D341Med (cell line): ENCODE data around the gene SRP54.
"Not testable (repeated sequence)": the region's sequence is repeated elsewhere in the genome, so short reads cannot be mapped to it uniquely, and the experiment has no call there.

Source experiments
- DNase-seq: peaks from one replicate; pipeline ENCODE4 v3.0.0; 2012; ENCODE audit warnings: low spot score

SRP54 gene

DNA sequence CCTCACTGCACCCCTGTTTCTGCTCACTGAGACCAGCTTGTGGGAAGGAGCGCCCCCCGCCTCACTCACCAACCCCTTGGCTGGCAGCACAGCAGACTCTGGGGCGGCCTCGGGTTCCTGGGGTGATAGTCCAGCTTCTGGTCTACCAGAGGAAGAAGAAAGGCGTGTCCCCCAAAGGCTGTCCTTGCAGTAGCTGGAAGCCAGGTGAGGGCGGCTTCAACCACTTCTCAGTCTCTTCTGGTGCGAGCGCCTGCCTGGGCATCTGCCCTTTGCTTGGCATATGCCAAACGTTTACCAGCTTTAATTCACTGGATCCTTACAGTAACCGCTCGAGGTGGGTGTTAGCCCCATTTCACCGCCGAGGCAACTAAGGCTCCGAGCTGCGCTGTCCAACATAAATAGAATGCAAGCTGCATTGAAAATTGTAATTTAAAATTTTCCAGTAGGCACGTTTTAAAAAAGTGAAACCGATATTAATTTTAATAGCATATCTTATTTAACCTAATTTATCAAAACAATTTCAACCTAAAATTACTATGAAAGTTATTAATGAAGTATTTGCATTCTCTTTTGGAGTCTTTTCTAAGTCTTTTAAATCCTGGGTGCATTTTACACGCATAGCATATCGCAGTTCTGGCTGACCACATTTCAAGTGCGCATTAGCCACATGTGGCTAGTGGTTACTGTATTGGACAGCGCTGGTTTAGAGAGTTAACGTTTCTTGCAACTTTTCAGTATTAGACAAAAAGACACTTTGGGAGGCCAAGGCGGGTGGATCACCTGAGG, 64.2 kb downstream of the SRP54 start:
- no peak for DNase-seq

DNA sequence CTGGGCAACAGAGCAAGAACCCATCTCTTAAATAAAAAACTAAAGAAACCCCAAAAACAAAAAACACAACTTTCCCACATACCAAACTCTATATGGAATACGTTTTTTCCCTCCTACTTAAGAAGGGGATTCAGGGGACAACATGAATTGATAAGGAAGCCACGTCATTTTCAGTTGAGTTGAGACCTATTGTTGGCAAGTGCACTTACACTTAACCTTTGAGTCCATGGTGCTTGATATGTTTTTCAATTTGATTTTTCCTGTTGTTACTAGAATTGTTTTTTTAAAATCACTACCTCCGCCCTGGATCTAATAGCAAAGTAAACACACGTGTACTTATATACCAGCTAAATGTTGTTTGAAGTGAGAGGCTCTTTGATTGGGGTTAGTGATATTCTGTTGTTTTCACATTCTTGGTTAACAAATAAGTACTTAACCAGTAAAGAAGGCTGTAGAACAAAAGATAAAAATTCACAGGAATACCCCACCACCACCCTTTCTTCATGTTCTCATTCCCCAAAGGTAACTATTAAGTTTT, 65.3 kb downstream of the SRP54 start:
- no peak for DNase-seq

DNA sequence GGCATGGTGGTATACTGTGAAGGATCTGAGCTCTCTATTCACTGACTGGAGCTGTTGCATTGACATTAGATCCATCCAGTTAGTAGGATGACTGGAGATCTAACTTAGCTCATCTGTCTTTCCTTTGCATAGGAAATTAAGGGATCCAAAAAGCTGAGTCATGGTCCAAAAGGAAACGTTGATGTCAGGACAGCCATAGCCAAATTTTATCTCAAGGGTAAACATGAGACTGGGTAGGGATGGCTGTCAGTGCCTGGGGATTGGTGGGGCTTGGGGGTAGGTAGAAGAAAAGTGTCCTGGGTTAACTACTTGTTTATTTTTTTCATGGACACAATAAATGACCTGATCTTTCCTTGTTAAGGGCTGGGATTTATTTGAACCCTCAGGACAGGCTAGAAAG, 67.9 kb downstream of the SRP54 start:
- no peak for DNase-seq

DNA sequence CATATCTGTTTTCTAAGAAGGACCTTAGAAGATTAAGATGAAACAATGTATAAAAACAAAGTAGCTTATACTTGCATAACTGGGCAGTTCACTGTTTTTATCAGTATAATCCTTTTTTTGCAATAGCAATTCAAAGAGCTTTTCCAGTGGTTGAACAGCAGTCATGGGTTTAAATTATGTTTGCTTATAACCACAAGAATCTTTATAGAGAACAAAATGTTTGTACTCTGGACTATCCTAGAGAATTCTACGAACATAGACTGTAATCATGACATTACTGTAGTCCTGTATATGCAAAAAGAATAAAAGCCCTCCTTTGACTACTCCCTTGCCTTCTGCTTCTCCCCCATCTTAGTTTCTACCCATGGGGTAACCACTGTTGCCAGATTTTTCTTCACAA, 69.0 kb downstream of the SRP54 start:
- no peak for DNase-seq

DNA sequence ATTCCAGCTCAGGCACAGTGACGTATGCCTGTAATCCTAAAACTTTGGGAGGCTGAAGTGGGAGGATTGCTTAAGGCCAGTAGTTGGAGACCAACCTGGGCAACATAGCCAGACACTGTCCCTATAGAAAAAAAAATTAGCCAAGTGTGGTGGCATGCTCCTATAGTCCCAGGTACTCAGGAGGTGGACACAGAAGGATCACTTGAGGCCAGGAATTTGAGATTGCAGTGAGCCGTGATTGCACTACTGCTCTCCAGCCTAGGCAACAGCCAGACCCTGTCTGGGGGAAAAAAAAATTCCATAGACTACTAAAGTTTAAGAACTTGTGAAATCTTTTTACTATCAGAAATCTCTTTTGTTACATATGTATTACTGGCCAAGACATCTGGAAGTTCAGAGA, 69.8 kb downstream of the SRP54 start:
- no peak for DNase-seq

DNA sequence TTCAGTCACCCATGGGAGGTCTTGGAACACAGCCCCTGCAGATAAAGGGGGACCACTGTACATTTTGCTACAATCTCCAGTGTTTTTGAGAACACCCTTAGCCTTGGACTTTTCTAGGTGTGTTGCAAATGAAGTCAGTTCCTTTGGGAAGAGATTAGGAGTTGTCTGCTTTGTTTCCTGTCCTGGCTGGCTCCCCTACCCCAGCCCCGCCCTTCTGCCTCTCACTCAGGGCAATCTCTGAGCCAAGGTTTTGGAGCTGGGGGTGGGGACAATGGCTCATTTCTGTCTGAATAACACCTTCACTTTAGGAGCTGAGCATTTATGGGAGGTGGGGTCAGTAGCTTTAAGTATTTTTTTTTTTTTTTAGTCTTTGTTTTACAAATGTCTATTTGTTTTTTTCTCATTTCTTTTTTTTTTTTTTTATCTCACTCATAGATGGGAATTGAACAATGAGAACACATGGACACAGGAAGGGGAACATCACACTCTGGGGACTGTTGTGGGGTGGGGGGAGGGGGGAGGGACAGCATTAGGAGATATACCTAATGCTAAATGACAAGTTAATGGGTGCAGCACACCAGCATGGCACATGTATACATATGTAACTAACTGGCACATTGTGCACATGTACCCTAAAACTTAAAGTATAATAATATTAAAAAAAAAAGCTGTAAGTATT, 78.5 kb downstream of the SRP54 start:
- DNase-seq: peak; percentile 69

DNA sequence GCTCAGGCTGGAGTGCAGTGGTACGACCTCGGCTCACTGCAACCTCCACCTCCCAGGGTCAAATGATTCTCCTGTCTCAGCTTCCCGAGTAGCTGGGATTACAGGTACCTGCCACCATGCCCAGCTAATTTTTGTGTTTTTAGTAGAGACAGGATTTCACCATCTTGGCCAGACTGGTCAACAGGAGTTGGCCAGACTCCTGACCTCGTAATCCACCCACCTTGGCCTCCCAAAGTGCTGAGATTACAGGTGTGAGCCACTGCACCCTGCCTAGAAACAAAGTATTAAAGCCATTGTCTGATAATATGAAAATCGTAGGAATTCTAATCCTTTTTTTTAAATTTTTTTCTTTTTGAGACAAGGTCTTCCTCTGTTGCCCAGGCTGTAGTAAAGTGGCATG, 82.9 kb downstream of the SRP54 start:
- DNase-seq: not testable (repeated sequence)

DNA sequence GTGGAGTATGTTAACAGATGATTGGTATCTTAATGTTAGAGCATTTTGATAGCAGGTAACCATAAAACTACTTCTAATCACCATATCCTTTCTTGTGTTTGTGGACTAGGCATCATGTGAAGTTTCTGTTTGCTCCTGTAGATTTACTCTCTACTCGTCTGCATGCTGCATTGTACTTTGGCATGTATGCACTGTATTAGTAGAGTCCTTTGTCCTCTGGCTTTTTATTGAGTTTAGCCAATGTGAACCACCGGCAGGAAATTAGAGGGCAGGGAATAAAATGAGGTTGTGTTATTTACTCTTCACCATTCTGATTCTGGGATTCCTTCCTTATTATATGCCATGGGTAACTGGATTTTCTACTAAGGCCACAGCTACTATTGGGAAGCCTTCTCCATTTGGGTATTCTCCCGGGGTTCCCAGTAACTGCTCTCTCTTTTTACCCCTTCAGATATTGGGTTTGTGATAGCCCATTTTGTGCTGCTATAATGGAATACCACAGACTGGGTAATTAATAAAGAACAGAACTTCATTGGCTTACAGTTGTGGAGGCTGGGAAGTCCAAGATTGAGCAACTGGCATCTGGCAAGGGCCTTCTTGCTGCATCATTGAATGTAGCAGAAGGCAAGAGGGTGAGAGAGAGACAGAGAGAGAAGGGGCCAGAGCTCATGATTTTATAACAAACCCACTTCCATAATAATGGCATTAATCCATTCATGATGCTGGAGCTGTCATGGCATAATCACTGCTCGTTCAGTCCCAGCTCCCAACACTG, 85.6 kb downstream of the SRP54 start:
- DNase-seq: no peak

DNA sequence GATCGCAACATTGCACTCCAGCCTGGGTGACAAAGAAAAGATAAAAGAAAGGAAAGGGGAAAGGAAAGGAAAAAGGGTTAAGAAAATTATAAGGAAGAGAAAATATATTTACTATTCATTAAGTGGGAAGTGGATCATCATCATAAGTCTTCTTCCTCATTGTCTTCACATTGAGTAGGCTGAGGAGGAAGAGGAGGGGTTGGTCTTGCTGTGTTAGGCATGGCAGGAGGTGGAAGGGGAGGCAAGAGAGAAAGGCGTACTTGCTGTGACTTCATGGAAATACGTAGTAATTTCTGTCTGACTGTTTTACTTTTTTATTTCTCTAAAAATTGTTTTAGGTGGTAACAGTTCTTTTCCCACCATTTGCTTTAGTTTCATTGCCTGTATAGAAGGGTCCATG, 89.4 kb downstream of the SRP54 start:
- no peak for DNase-seq

DNA sequence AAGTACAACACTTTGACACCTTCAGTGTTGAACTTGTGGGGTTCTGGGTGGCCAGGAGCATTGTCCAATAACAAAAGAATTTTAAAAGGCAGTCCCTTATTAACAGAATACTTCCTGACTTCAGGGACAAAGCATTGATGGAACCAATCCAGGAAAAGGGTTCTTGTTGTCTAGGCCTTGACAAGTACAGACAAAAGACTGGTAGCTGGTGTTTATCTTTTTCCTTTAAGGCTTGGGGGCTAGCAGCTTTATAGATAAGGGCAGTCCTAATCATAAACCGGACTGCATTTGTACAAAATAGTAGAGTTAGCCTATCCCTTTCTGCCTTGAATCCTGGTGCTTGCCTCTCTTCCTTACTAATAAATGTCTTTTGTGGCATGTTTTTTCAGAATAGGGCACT, 90.7 kb downstream of the SRP54 start:
- DNase-seq: no peak

DNA sequence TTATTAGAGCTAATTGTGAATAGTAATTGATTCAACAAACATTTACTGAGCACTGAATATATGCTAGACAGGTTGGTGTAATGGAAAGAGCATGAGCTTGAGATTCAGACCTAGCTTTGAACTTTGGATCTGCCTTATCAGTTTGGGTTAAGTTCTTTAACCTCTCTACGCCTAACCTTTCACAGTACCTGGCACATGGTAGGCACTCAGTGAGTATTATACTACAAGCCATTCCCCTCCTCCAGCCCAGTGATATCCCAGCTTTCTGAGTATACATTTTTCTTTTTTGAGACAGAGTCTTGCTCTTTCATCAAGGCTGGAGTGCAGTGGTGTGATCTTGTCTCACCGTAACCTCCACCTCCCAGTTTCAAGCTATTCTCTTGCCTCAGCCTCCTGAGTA, 95.3 kb downstream of the SRP54 start:
- no peak for DNase-seq
